Measurements from ENCODE around the gene NAPSA.

The NAPSA gene

DNA sequence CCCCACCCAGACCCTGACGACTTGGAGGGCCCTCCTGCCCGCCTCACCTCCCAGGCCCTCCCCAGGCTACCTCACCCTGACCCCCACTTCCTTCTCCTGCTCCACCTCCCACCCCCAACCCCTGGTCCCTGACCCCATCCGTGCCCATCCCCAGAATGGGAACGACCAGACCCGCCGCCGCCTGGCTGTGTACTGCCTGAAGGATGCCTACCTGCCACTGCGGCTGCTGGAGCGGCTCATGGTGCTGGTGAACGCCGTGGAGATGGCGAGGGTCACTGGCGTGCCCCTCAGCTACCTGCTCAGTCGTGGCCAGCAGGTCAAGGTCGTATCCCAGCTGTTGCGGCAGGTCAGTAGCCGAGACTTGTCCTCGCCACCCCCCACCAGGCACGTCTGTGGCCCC is 41.4 kb upstream of the NAPSA start:
- peaks cover 80% of the 10 kb centered on the region for H3K36me3 ChIP-seq (ENCODE audit: insufficient read depth, low read length)

DNA sequence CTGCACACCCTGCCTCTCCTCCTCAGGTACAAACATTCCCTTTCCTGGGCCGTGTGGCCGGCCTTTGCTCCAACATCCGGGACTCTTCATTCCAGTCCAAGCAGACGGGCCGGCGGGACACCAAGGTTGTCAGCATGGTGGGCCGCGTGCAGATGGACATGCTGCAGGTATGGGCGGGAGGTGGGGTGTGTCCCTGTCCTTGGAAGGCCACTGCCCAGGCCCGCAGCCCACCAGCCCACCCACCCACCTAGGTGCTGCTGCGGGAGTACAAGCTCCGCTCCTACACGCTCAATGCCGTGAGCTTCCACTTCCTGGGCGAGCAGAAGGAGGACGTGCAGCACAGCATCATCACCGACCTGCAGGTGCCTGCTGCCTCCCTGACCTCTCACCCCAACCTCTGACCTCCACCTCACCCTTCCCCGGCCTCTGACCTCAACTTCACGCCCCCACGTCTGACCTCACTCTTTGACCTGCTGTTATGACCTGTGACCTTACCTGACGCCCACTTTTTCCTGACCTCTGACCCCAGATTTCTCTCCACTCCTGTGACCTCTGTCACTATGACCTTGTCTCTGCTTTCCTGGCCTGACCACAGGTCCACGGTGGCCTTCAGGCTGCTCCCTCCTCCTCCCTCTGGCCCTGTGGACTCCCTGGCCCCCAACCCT is 40.8 kb upstream of the NAPSA start:
- Histone ChIP-seq H3K27me3 (ENCODE audit: insufficient read depth, low read length) (no peaks in the 10 kb centered on the region), H3K79me2 (ENCODE audit: insufficient read depth, low read length) (no peaks in the 10 kb centered on the region), H3K9ac (ENCODE audit: low read length) (no peak overlapping the region), H3K4me2 (ENCODE audit: low read length) (no peak overlapping the region), H3K9me2 (ENCODE audit: low read depth, low read length) (no peaks in the 10 kb centered on the region), H3F3A (ENCODE audit: insufficient read depth, low read length) (no peaks in the 10 kb centered on the region), H3K9me3 (ENCODE audit: low read length) (no peaks in the 10 kb centered on the region), H2AFZ (ENCODE audit: low read length) (no peak overlapping the region), H3K4me3 (ENCODE audit: low read depth, low read length, poor library complexity, severe bottlenecking) (no peak overlapping the region), H3K36me3 (ENCODE audit: insufficient read depth, low read length) (peaks cover 82% of the 10 kb centered on the region), H4K20me1 (ENCODE audit: insufficient read depth, low read length) (no peaks in the 10 kb centered on the region), H3K4me1 (ENCODE audit: insufficient read depth, low read length, severe bottlenecking) (no peaks in the 10 kb centered on the region), H3K27ac (ENCODE audit: low read depth, low read length, poor library complexity, severe bottlenecking) (no peak overlapping the region)
- no peak for TF ChIP-seq EZH2 (IDR thresholded peaks at IDR 0.05; ENCODE audit: borderline replicate concordance, low read length)
- TF ChIP-seq, protein P1, sequence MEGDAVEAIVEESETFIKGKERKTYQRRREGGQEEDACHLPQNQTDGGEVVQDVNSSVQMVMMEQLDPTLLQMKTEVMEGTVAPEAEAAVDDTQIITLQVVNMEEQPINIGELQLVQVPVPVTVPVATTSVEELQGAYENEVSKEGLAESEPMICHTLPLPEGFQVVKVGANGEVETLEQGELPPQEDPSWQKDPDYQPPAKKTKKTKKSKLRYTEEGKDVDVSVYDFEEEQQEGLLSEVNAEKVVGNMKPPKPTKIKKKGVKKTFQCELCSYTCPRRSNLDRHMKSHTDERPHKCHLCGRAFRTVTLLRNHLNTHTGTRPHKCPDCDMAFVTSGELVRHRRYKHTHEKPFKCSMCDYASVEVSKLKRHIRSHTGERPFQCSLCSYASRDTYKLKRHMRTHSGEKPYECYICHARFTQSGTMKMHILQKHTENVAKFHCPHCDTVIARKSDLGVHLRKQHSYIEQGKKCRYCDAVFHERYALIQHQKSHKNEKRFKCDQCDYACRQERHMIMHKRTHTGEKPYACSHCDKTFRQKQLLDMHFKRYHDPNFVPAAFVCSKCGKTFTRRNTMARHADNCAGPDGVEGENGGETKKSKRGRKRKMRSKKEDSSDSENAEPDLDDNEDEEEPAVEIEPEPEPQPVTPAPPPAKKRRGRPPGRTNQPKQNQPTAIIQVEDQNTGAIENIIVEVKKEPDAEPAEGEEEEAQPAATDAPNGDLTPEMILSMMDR (IDR thresholded peaks at IDR 0.05; ENCODE audit: low read length), result no peak

More for the DNA sequence above, 41.4 kb upstream of the NAPSA start:
- no peaks in the 10 kb centered on the region for H4K20me1 ChIP-seq (ENCODE audit: insufficient read depth, low read length)
- no peaks in the 10 kb centered on the region for H3K9me3 ChIP-seq (ENCODE audit: low read length)
- H3K4me3 ChIP-seq (ENCODE audit: low read depth, low read length, poor library complexity, severe bottlenecking), result no peak overlapping the region
- H3K79me2 ChIP-seq (ENCODE audit: insufficient read depth, low read length), result no peaks in the 10 kb centered on the region
- H3K4me2 ChIP-seq (ENCODE audit: low read length), result no peak overlapping the region
- no peaks in the 10 kb centered on the region for H3K27me3 ChIP-seq (ENCODE audit: insufficient read depth, low read length)
- no peak overlapping the region for H2AFZ ChIP-seq (ENCODE audit: low read length)
- H3K4me1 ChIP-seq (ENCODE audit: insufficient read depth, low read length, severe bottlenecking), result no peaks in the 10 kb centered on the region
- H3K27ac ChIP-seq (ENCODE audit: low read depth, low read length, poor library complexity, severe bottlenecking), result no peak overlapping the region
- no peak for TF ChIP-seq EZH2 (IDR thresholded peaks at IDR 0.05; ENCODE audit: borderline replicate concordance, low read length)
- TF ChIP-seq, protein P1 (IDR thresholded peaks at IDR 0.05; ENCODE audit: low read length), result no peak
- no peaks in the 10 kb centered on the region for H3K9me2 ChIP-seq (ENCODE audit: low read depth, low read length)
- H3K9ac ChIP-seq (ENCODE audit: low read length), result no peak overlapping the region
- H3F3A ChIP-seq (ENCODE audit: insufficient read depth, low read length), result no peaks in the 10 kb centered on the region

DNA sequence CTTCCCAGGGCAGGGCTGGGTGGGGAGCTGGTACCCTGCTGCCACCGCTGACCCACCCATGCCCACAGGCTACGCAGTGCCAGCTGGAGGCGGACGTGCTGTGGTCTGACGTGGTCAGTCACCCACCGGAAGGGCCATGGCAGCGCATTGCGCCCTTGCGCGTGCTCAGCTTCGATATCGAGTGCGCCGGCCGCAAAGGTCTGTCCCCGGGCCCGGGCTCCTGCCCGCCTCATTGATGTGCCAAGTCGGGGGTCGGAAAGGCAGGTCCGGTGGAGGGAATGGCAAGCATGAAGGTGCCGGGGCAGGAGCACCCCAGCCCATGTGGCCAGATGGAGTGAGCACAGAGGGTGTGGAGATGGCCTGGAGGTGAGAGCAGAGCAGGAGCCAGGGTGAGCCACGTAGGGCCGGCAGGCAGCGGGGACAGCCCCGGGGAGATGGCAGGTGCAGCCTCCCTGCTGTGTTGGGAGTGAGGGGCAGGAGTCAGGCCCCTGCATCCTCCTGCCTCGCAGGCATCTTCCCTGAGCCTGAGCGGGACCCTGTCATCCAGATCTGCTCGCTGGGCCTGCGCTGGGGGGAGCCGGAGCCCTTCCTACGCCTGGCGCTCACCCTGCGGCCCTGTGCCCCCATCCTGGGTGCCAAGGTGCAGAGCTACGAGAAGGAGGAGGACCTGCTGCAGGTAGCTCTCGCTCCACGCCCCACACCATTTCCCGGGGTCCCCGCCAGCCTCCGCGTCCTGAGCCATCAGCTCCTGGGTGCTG is 37.3 kb upstream of the NAPSA start:
- no peaks in the 10 kb centered on the region for H3F3A ChIP-seq (ENCODE audit: insufficient read depth, low read length)
- H4K20me1 ChIP-seq (ENCODE audit: insufficient read depth, low read length), result no peaks in the 10 kb centered on the region
- peaks cover 64% of the 10 kb centered on the region for H3K36me3 ChIP-seq (ENCODE audit: insufficient read depth, low read length)

More for the DNA sequence above, 37.3 kb upstream of the NAPSA start:
- Histone ChIP-seq H3K4me1 (ENCODE audit: insufficient read depth, low read length, severe bottlenecking) (no peaks in the 10 kb centered on the region), H3K27me3 (ENCODE audit: insufficient read depth, low read length) (no peaks in the 10 kb centered on the region), H3K4me3 (ENCODE audit: low read depth, low read length, poor library complexity, severe bottlenecking) (no peak overlapping the region), H3K9me3 (ENCODE audit: low read length) (no peaks in the 10 kb centered on the region), H3K9ac (ENCODE audit: low read length) (no peak overlapping the region), H3K9me2 (ENCODE audit: low read depth, low read length) (no peaks in the 10 kb centered on the region), H3K4me2 (ENCODE audit: low read length) (no peak overlapping the region), H3K79me2 (ENCODE audit: insufficient read depth, low read length) (no peaks in the 10 kb centered on the region), H3K27ac (ENCODE audit: low read depth, low read length, poor library complexity, severe bottlenecking) (no peak overlapping the region), H2AFZ (ENCODE audit: low read length) (no peak overlapping the region)
- TF ChIP-seq, protein P1 (IDR thresholded peaks at IDR 0.05; ENCODE audit: low read length), result no peak
- no peak for TF ChIP-seq EZH2 (IDR thresholded peaks at IDR 0.05; ENCODE audit: borderline replicate concordance, low read length)

All from OCI-LY1 (cell line).